HAP-1 (cell line): ENCODE data around the gene CFAP74.

Experiments
- DNase-seq, 2 experiments: peaks; one replicate each; pipeline ENCODE4 v3.0.0-alpha.2; 2016 to 2020; ENCODE audit warnings: low spot score in 2 of 2
- H3K27me3 ChIP-seq: fragments of 250-450 bp; sonication (Bioruptor Pico); 2 replicates; pipeline ENCODE4 v1.5.1; 2020; ENCODE audit warnings: low read depth, mild to moderate bottlenecking, moderate library complexity
- H3K36me3 ChIP-seq: fragments of 250-450 bp; sonication (Bioruptor Pico); replicated peaks from 2 replicates; pipeline ENCODE4 v1.5.1; 2020; ENCODE audit warnings: mild to moderate bottlenecking
- H3K4me1 ChIP-seq: fragments of 250-450 bp; sonication (Bioruptor Pico); 2 replicates; pipeline ENCODE4 v1.5.1; 2020; ENCODE audit warnings: mild to moderate bottlenecking
- H3K4me3 ChIP-seq: fragments of 250-450 bp; sonication (Bioruptor Pico); 2 replicates; pipeline ENCODE4 v1.5.1; 2020; ENCODE audit warnings: mild to moderate bottlenecking, moderate library complexity
- H3K9me3 ChIP-seq: fragments of 250-450 bp; sonication (Bioruptor Pico); 2 replicates; pipeline ENCODE4 v1.5.1; 2020; ENCODE audit warnings: mild to moderate bottlenecking, moderate library complexity
- in situ Hi-C: fragments of 300-500 bp; cut with MboI; formaldehyde crosslinking; loops from 3 replicates; pipeline ENCODE4 v1.14.3; 2020; ENCODE audit warnings: low sequenced_read_pairs, inconsistent platforms, mixed read lengths

Gene CFAP74

GRCh38 chr1:1899266-1899966 lies 104.2 kb downstream of the CFAP74 start:
- no peak for DNase-seq
- Histone ChIP-seq H3K27me3 (no peaks in the 10 kb centered on the region), H3K9me3 (no peaks in the 10 kb centered on the region), H3K4me1 (no peaks in the 10 kb centered on the region; the same call in 1 of the 2 replicates), H3K4me3 (no peak overlapping the region), H3K36me3 (no peaks in the 10 kb centered on the region)
- in situ Hi-C loops, result no loop called here

- in situ Hi-C loops, result no loop called here
- H3K4me3 ChIP-seq, result no peak overlapping the region
- no peak for DNase-seq
- H3K36me3 ChIP-seq, result no peaks in the 10 kb centered on the region
- H3K27me3 ChIP-seq, result no peaks in the 10 kb centered on the region
- no peaks in the 10 kb centered on the region for H3K9me3 ChIP-seq
- no peaks in the 10 kb centered on the region; the same call in 1 of the 2 replicates for H3K4me1 ChIP-seq
Observed at GRCh38 chr1:1898246-1898933, 105.2 kb downstream of the CFAP74 start.

GRCh38 chr1:1895456-1896336 lies 107.9 kb downstream of the CFAP74 start:
- Histone ChIP-seq H3K4me3 (no peak overlapping the region), H3K27me3 (no peaks in the 10 kb centered on the region), H3K9me3 (no peaks in the 10 kb centered on the region), H3K4me1 (peaks cover 7% of the 10 kb centered on the region), H3K36me3 (no peaks in the 10 kb centered on the region; the same call in 1 of the 2 replicates)
- no peak for DNase-seq
- in situ Hi-C loops, result no loop called here

DNA sequence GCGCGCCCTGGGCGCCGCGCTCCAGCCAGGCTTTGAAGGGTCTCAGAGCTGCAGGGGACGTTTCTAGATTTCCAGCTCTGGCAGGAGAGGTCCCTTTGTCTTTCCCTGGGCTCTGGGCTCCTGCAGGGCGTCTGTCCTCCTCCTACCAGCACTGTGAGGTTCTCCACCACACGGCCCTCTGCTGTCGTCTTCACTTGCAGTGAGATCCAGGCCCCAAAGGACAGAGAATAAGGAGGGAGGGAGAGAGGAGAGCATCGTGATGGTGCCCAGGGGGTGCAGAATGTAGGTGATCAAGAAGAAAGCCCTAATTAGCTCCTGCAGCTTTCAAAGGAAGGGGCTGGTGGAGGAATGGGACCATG lies 108.5 kb downstream of the CFAP74 start:
- Histone ChIP-seq H3K9me3 (no peaks in the 10 kb centered on the region), H3K4me3 (no peak overlapping the region), H3K4me1 (peaks cover 7% of the 10 kb centered on the region), H3K36me3 (peaks cover 1% of the 10 kb centered on the region), H3K27me3 (no peaks in the 10 kb centered on the region)
- DNase-seq, result no peak
- in situ Hi-C loops, result no loop called here

GRCh38 chr1:1894354-1895059 lies 109.1 kb downstream of the CFAP74 start:
- Histone ChIP-seq H3K4me3 (no peak overlapping the region), H3K4me1 (peaks cover 7% of the 10 kb centered on the region), H3K9me3 (no peaks in the 10 kb centered on the region), H3K27me3 (no peaks in the 10 kb centered on the region), H3K36me3 (peaks cover 4% of the 10 kb centered on the region)
- DNase-seq, result no peak
- in situ Hi-C loops, result no loop called here

DNA sequence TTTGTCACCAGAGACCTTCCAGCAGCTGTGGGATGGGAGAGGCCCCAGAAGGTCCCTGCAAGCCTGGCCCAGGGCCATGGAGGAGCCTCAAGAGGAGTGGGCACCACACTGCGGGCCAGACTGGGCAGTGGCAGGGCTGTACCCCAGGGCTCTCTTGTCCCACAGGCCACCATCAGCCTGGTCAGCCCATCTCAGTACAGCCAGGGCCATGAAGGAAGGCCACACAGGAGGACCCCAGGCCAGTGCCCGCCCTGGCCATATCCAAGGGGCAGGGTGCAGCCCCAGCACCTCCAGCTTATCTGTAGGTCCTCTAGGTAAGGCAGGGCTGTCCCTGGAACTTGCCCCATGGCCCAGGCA lies 109.6 kb downstream of the CFAP74 start:
- H3K4me1 ChIP-seq, result peaks cover 8% of the 10 kb centered on the region
- in situ Hi-C loops, result no loop called here

GRCh38 chr1:1893291-1893985 lies 110.1 kb downstream of the CFAP74 start:
- no peak overlapping the region for H3K4me3 ChIP-seq
- H3K4me1 ChIP-seq, result peaks cover 13% of the 10 kb centered on the region
- in situ Hi-C loops, result no loop called here
- H3K9me3 ChIP-seq, result no peaks in the 10 kb centered on the region
- H3K36me3 ChIP-seq, result peaks cover 4% of the 10 kb centered on the region
- DNase-seq, result no peak
- H3K27me3 ChIP-seq, result no peaks in the 10 kb centered on the region

More for the DNA sequence above, 109.6 kb downstream of the CFAP74 start:
- Histone ChIP-seq H3K36me3 (peaks cover 4% of the 10 kb centered on the region), H3K27me3 (no peaks in the 10 kb centered on the region), H3K9me3 (no peaks in the 10 kb centered on the region), H3K4me3 (no peak overlapping the region)
- no peak for DNase-seq

GRCh38 chr1:1892763-1893120 lies 110.8 kb downstream of the CFAP74 start:
- no peaks in the 10 kb centered on the region for H3K9me3 ChIP-seq
- H3K4me3 ChIP-seq, result no peak overlapping the region
- DNase-seq, result no peak
- no peaks in the 10 kb centered on the region for H3K27me3 ChIP-seq
- H3K36me3 ChIP-seq, result peaks cover 4% of the 10 kb centered on the region
- peaks cover 13% of the 10 kb centered on the region for H3K4me1 ChIP-seq
- in situ Hi-C loops, result no loop called here

DNA sequence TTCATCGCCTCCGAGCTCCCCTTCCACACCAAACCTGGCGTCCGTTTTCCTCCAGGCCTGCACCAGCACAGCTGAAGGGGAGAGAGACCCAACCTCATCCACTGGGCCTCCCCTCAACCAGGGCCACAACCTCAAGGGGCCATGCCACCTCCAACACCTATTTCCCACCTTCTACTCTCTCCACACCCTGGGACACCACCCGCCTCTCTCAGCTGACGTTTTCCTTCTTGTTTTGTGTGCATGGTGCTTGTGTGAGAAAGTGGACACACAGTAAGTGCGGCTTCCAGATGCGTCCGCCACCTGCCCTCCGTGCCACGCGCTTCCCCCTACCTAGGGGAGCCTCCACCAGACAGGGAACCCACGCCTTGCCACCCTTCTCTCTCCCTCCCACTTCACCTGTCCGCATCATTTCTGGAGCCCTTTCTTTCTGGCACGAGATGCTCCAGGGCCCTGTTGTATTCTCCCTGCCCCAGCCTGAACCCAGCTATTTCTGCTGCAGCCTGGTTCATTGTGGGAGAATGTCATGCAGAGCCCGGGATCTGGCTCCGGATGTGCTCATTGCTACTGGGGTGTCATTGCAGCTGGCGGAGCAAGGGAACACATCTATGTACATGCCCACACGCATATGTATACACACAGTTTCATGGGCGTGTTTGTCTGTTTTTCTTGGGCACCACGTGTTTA lies 111.4 kb downstream of the CFAP74 start:
- in situ Hi-C loops, result no loop called here
- peaks cover 16% of the 10 kb centered on the region for H3K4me1 ChIP-seq
- peaks cover 4% of the 10 kb centered on the region for H3K36me3 ChIP-seq
- H3K4me3 ChIP-seq, result peak overlapping the region; percentile 51
- H3K27me3 ChIP-seq, result 0 out of 2 replicates have a peak, but pooled peaks cover under 1% of the 10 kb centered on the region
- no peak for DNase-seq
- no peaks in the 10 kb centered on the region for H3K9me3 ChIP-seq

GRCh38 chr1:1891349-1892078 lies 112.1 kb downstream of the CFAP74 start:
- Histone ChIP-seq H3K9me3 (no peaks in the 10 kb centered on the region), H3K27me3 (0 out of 2 replicates have a peak, but pooled peaks cover 2% of the 10 kb centered on the region), H3K4me3 (peak overlapping the region; percentile 51), H3K4me1 (peaks cover 19% of the 10 kb centered on the region), H3K36me3 (peaks cover 4% of the 10 kb centered on the region)
- DNase-seq, result peak; percentile 32 to 77
- in situ Hi-C loops, result no loop called here

GRCh38 chr1:1890506-1891348 lies 112.9 kb downstream of the CFAP74 start, which contains the start of gene GNB1:
Gene GNB1, minus strand, starts transcription at chr1:1891087. Its CDS starts 65,634 bp downstream, at chr1:1825453.
- Histone ChIP-seq H3K27me3 (0 out of 2 replicates have a peak, but pooled peaks cover 2% of the 10 kb centered on the region), H3K36me3 (peaks cover 4% of the 10 kb centered on the region), H3K4me1 (peaks cover 19% of the 10 kb centered on the region), H3K4me3 (peak within 1 kb of the TSS; percentile 84), H3K9me3 (no peaks in the 10 kb centered on the region)
- in situ Hi-C loops, result no loop called here
- peak; percentile 76 to 90 for DNase-seq
